Measurements from ENCODE around the gene KIF20A.
A peak's percentile ranks its signal among the peaks of the same experiment; 100 is the strongest.
"Not testable (repeated sequence)": the region's sequence is repeated elsewhere in the genome, so short reads cannot be mapped to it uniquely, and the experiment has no call there.

Gene KIF20A

DNA sequence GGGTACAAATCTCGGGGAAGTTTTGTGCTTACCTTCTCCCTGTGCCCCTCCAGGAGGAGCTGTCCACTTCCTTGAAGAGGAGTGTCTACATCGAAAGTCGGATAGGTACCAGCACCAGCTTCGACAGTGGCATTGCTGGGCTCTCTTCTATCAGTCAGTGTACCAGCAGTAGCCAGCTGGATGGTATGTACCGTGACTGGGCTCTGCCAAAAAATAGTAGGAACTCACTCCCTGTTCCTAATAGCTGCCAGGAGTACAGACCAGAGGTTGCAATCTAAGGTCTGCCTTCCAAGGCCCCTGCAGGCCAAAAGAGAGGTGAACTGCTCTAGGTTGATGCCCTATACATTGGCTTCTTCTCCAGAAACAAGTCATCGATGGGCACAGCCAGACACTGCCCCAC, 3.9 kb downstream of the KIF20A start:
- no peak for FAIRE-seq

DNA sequence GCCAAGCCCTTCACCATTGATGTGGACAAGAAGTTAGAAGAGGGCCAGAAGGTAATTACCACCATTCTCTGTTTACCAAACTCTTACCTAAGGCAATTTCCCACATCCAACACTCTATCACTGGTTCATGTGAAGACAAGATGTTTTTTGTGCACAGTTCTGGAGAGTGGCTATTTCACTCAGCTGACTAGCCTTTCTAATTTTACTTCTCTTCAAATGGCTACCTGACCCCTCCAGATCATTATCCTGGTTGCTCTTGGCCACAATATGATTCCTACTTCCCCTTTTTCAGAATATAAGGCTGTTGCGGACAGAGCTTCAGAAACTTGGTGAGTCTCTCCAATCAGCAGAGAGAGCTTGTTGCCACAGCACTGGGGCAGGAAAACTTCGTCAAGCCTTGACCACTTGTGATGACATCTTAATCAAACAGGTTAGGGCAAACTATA, 7.1 kb downstream of the KIF20A start:
- FAIRE-seq (no peak), DNase-seq (ENCODE audit: insufficient read length, low spot score) (no peak)

More for the DNA sequence above, 3.9 kb downstream of the KIF20A start:
- DNase-seq (ENCODE audit: insufficient read length, low spot score), result no peak

DNA sequence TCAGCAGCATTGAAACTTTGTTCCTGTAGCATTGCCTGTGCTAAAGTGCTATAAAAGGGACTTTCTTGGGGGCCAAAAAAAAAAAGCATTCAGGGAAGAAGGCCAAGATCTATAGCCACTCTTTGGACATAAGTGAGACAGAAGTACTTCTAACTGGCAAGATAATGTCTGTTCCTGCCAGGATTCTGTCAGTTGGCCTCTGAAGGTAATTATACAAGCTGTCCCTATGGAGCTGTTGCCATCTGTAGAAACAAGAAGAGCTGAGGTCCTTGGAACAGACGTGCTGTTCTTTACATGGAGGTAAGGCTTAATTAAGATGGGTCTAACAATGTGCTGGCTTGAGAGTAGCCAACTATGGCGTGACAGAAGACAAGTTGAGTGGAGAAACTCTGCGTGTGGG, 9.7 kb downstream of the KIF20A start:
- DNase-seq (ENCODE audit: insufficient read length, low spot score), result no peak
- FAIRE-seq, result no peak

DNA sequence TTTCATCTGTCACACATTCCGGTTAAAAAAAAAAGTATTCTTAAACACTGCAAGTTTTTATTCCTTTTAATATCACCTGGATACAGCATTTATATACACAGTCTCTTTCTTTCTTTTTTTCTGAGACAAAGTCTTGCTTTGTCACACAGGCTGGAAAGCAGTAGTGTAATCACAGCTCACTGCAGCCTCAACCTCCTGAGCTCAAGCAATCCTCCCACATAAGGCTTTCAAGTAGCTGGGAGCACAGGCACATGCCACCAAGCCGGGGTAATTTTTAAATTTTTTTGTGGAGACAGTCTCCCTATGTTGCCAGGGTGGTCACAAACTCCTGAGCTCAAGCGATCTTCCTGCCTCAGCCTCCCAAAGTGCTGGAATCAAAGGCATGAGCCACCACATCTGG, 13.9 kb downstream of the KIF20A start:
- FAIRE-seq, result no peak
- no peak for DNase-seq (ENCODE audit: insufficient read length, low spot score)

GRCh38 chr5:138193859-138194258, 14.9 kb downstream of the KIF20A start:
- FAIRE-seq; DNase-seq (ENCODE audit: insufficient read length, low spot score): not testable (repeated sequence)

DNA sequence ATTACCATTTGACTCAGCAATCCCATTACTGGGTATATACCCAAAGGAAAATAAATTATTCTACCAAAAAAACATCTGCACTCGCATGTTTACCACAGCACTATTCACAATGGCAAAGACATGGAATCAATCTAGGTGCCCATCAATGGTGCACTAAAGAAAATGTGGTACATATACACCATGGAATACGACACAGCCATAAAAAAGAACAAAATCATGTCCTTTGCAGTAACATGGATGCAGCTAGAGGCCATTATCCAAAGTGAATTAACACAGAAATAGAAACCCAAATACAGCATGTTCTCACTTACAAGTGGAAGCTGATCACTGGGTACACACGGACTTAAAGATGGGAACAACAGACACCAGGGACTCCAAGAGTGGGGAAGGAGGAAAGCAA, 32.1 kb downstream of the KIF20A start:
- FAIRE-seq (no peak), DNase-seq (ENCODE audit: insufficient read length, low spot score) (no peak)

GRCh38 chr5:138212828-138213160, 33.9 kb downstream of the KIF20A start:
- FAIRE-seq (no peak), DNase-seq (ENCODE audit: insufficient read length, low spot score) (no peak)

GRCh38 chr5:138213161-138214029, 34.5 kb downstream of the KIF20A start, which contains the start of gene CDC23:
Gene CDC23, minus strand, starts transcription at chr5:138213323. Its CDS starts 11 bp downstream, at chr5:138213312.
- FAIRE-seq (peak; percentile 100), DNase-seq (ENCODE audit: insufficient read length, low spot score) (peak; percentile 95)

GRCh38 chr5:138216799-138217198, 37.9 kb downstream of the KIF20A start:
- DNase-seq (ENCODE audit: insufficient read length, low spot score) (no peak), FAIRE-seq (no peak)

DNA sequence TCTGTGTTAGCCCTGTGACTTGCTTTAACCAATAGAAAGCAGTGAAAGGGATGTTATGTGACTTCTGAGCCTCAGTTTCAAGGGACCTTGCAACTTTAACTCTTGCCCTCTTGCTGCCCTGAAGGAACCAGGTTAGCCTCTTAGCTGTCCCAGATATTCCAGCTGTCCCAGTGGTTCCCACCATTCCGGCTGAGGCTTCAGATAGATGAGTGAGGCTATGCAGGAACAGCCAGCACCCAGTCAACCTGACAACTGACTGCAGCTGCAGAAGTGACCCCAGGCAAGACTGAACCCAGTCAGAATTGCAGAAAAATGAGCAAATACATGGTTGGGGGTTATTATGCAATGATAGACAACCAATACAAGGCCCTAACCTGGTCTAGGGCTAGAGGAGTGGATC, 44.6 kb downstream of the KIF20A start:
- DNase-seq (ENCODE audit: insufficient read length, low spot score) (no peak), FAIRE-seq (no peak)

DNA sequence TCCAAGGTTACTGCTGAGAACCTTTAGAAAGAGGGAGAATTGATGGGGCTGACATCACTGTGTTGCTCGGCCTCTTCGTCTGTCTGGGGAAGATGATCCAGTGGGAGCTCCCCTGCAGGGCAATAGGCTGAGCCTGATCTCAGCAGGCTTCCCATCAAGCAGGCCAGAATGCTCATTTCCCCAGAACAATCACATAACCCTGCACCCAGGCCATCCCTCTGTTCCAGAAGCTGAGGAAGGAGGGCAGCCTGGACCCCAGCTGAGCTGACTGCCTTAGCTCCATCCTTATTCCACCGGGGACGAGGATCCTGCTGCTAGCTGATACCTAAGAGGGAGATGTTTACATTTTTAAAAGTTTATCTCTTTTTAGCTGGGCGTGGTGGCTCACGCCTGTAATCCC, 45.8 kb downstream of the KIF20A start:
- FAIRE-seq, result no peak
- DNase-seq (ENCODE audit: insufficient read length, low spot score), result no peak

GRCh38 chr5:138226910-138227309, 48.0 kb downstream of the KIF20A start:
- DNase-seq (ENCODE audit: insufficient read length, low spot score), result no peak
- FAIRE-seq, result no peak

DNA sequence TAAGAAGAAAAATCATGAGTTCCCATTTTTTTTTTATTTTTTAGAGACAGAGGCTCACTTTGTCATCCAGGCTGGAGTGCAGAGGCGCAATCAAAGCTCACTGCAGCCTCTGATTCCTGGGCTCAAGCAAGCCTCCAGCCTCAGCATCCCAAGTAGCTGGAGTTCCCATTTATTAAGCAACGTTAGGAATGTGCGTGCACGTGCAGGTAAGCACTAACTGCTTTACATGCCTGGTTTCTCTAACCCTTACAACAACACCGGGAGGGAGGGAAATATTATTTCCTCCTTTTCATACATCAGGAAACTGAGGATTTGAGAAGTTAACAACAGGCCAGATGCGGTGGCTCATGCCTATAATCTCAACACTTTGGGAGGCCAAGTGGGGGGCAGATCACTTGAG, 50.5 kb downstream of the KIF20A start:
- no peak for DNase-seq (ENCODE audit: insufficient read length, low spot score)
- FAIRE-seq, result no peak

DNA sequence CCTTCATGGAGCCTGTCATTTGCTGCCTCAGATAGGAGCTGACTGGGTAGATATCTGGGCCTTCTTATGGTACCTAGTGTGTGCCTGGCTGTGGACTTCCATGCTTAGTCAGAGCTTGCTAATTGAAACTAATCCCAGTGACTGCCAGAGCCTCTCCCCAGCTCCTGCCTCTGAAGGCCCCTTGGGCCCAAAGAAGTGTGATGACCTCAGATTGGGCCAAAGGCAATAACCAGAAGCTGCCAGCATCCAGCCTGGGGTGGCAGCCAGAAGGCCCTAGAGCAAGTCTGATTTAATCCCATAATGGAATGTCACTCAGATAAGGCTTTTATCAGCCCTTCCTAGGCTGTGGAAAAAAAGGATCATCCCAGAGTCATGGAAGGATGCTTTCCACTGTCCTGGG, 51.3 kb downstream of the KIF20A start:
- FAIRE-seq (no peak), DNase-seq (ENCODE audit: insufficient read length, low spot score) (no peak)

- FAIRE-seq, result no peak
- no peak for DNase-seq (ENCODE audit: insufficient read length, low spot score)
These were observed 52.2 kb downstream of the KIF20A start for GRCh38 chr5:138230981-138231589.

GRCh38 chr5:138233280-138233679, 54.4 kb downstream of the KIF20A start:
- no peak for DNase-seq (ENCODE audit: insufficient read length, low spot score)
- FAIRE-seq, result no peak

GRCh38 chr5:138234651-138235050, 55.7 kb downstream of the KIF20A start:
- FAIRE-seq, result no peak
- no peak for DNase-seq (ENCODE audit: insufficient read length, low spot score)
